Neural cell (in vitro differentiated cells): ENCODE results near the gene PRELID1.

Experiments
- EP300 ChIP-seq: fragments of 450-650 bp; conservative IDR thresholded peaks from 2 replicates; pipeline ENCODE4 v1.6.1; 2014; ENCODE audit warnings: antibody characterized with exemption, mild to moderate bottlenecking, moderate library complexity; ENCODE audit not compliant: poor library complexity, severe bottlenecking
- EZH2 ChIP-seq: fragments of 200-600, 300-800 bp; shearing (Covaris generic), sonication (generic); IDR thresholded peaks from 2 replicates; pipeline ENCODE4 v1.6.1; 2014; ENCODE audit warnings: antibody characterized with exemption, low read length, borderline replicate concordance, mild to moderate bottlenecking; ENCODE audit not compliant: insufficient read depth, poor library complexity, severe bottlenecking
- POLR2AphosphoS5 ChIP-seq: IDR thresholded peaks from 2 replicates; pipeline ENCODE4 v1.6.1; 2012
- SMC3 ChIP-seq: fragments of 450-650 bp; conservative IDR thresholded peaks from 2 replicates; pipeline ENCODE4 v1.6.1; 2014; ENCODE audit warnings: antibody characterized with exemption, mild to moderate bottlenecking, moderate library complexity; ENCODE audit not compliant: poor library complexity
- TAF1 ChIP-seq: IDR thresholded peaks from 2 replicates; pipeline ENCODE4 v1.6.1; 2012; ENCODE audit warnings: low read depth
- TF ChIP-seq, protein P1 (sequence below): fragments of 450-650 bp; IDR thresholded peaks from 2 replicates; pipeline ENCODE4 v1.5.1; 2014; ENCODE audit warnings: antibody characterized with exemption, mild to moderate bottlenecking, moderate library complexity; ENCODE audit not compliant: poor library complexity, severe bottlenecking

DNA sequence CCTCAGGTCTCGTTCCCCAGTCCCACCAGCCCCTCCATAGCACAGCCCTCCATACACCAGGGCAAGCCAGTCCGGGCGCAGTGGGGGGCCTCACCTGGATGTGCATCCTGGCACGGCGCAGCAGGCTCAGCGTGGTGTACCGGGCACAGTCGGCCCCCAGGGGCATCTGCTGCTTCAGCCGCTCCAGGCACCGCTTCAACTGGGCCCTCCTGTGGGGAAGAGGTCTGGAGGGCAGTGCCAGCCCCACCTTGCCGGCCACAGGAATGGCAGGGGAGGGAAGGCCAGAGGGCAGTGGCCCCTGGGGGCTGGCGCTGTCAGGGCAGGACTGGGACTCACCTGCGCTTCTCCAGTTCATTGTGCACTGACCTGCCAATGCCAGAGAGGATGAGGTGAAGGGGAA is 6.7 kb downstream of the PRELID1 start:
- TF ChIP-seq EP300 (no peak), POLR2AphosphoS5 (no peak), EZH2 (no peak), SMC3 (no peak), TAF1 (no peak)
- TF ChIP-seq, protein P1, sequence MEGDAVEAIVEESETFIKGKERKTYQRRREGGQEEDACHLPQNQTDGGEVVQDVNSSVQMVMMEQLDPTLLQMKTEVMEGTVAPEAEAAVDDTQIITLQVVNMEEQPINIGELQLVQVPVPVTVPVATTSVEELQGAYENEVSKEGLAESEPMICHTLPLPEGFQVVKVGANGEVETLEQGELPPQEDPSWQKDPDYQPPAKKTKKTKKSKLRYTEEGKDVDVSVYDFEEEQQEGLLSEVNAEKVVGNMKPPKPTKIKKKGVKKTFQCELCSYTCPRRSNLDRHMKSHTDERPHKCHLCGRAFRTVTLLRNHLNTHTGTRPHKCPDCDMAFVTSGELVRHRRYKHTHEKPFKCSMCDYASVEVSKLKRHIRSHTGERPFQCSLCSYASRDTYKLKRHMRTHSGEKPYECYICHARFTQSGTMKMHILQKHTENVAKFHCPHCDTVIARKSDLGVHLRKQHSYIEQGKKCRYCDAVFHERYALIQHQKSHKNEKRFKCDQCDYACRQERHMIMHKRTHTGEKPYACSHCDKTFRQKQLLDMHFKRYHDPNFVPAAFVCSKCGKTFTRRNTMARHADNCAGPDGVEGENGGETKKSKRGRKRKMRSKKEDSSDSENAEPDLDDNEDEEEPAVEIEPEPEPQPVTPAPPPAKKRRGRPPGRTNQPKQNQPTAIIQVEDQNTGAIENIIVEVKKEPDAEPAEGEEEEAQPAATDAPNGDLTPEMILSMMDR = no peak
